ENCODE data around the gene ENAH.
"Not testable (repeated sequence)": the region's sequence is repeated elsewhere in the genome, so short reads cannot be mapped to it uniquely, and the experiment has no call there.

Gene ENAH

GRCh38 chr1:225674381-225674780 lies 21.5 kb upstream of the ENAH start:
- no peak for DNase-seq

DNA sequence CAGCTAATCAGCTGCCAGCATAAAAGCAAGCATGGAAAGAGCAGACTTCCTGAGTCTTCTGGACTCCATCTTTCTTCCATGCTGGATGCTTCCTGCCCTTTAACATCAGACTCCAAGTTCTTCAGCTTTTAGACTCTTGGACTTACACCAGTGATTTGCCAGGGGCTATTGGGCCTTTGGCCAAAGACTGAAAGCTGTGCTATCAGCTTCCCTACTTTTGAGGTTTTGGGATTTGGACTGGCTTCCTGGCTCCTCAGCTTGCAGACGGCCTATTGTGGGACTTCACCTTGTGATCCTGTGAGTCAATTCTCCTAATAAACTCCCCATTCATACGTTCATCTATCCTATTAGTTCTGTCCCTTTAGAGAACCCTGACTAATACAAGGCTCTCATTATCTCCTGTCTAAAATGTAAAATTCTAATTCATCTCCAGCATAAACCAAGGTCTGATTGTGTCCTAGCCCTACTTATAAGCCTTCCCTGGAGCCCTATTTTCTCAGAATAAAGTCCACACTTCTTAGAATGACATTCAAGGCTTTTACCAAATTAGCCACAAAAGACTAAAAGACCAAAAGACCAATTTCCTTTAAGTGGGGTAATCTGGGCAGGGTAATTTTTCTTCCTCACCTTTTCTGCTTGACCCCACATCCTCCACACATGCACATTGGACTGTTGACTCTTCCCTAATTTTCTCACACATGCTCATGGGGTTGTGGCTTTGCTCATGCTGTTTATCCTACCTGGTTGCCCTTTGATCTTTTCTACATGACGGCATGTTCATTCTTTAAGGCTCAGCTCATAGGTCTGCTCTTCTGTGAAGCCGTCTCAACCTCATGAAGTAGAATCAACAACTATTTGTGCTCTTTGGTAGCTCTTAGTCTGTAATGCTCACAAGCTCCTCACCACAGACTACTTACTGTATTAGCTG lies 18.1 kb upstream of the ENAH start:
- no peak for DNase-seq

GRCh38 chr1:225670356-225670755 lies 17.4 kb upstream of the ENAH start:
- DNase-seq, result no peak

DNA sequence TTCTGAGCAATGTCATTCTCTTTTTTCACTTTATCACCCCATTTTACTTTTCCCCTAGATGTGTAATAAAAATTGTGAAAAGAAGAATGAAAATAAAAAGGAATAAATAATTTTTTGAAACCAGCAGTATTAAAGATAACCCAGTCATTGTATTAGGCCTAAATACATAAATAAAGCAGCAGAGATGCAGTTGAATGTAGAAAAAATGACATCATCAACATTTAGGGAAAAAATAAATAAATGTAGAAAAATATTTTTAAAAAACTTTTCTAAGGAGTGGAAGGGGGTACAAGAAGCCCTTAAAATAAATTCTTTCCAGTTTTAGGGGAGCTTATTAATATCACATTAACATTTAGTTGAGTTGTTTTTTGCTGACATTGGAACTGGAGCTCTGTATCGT lies 15.3 kb upstream of the ENAH start:
- DNase-seq, result no peak

GRCh38 chr1:225667362-225667761 lies 14.4 kb upstream of the ENAH start:
- DNase-seq, result no peak

DNA sequence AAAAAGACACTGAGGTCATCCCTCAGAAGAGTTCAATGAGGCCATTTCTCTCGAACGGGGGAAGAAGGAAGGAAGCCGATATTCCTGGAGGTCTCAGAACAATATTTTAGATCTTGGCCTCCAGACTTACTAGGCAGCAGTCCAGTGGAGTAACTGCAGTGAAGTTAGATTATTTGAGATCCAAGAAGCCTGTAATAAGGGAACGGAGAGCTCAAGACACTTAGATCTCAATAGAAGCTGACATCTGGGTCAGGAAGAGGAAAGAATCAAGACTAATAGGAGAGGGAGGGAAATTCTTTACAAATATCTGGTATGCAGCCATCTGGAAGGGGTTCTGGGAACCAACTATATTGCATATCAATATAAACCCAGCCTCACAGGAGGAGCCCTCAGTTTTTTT lies 13.6 kb upstream of the ENAH start:
- peak; percentile 82 for DNase-seq

GRCh38 chr1:225664762-225665161 lies 11.8 kb upstream of the ENAH start:
- DNase-seq, result no peak

DNA sequence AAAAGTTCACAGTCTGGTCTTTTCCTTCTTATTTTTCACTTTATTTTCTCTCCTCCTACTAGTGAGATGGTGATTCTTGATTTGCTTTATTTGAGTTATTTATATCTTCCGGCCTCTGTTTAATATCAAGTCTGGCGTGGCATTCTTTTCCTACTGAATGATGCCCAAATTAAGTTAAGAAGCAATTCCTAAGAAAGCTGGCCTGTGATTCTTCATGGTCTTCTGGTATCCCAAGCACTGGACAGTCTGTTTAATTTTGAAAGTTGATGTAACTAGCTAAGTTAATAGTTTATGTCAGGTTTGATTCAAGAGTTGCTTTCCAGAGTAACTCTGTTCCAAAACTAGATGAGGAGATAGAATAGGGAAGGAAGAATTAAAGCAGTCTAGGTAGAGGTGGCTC lies 9.2 kb upstream of the ENAH start:
- DNase-seq, result no peak

GRCh38 chr1:225660544-225660946 lies 7.6 kb upstream of the ENAH start:
- DNase-seq, result no peak

GRCh38 chr1:225658041-225658440 lies 5.1 kb upstream of the ENAH start:
- no peak for DNase-seq

GRCh38 chr1:225657462-225657989 lies 4.6 kb upstream of the ENAH start:
- DNase-seq, result no peak

- DNase-seq, result not testable (repeated sequence)
Measured at GRCh38 chr1:225656259-225656655, 3.3 kb upstream of the ENAH start.

DNA sequence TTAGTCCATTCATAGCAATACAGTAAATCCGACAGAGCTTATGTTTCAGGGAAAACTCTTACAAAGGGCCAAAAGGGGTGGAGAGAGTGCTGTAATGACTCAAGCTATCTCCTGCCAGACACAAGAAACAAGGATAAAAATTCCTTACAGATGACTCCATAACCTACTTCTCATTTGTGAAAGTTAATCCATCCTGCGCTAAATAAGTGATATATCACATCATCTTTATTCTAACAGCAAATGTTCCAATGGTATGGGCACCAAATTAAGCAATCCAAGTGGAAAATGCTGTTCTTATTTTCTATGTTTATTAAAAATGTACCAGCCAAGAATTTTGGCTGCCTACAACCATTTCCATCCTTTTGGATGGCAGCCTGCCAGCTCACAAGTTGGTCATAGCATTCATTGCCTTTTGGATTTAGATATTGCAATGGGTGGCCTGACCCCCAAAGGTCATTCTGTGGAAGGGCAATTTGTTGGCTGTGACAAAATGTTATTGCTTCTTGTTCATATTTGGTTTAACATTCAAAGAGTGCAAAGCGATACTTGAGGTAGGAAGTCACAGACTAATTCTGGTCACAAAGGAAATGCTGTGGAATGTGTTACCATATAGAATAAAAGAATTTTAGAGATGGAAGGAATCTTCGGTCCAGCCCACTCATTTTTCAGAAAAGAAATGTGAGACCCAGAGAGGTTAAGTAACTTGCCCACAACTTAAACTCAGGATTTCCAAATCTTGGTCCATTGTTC lies 2.8 kb upstream of the ENAH start:
- peak; percentile 81 for DNase-seq

DNA sequence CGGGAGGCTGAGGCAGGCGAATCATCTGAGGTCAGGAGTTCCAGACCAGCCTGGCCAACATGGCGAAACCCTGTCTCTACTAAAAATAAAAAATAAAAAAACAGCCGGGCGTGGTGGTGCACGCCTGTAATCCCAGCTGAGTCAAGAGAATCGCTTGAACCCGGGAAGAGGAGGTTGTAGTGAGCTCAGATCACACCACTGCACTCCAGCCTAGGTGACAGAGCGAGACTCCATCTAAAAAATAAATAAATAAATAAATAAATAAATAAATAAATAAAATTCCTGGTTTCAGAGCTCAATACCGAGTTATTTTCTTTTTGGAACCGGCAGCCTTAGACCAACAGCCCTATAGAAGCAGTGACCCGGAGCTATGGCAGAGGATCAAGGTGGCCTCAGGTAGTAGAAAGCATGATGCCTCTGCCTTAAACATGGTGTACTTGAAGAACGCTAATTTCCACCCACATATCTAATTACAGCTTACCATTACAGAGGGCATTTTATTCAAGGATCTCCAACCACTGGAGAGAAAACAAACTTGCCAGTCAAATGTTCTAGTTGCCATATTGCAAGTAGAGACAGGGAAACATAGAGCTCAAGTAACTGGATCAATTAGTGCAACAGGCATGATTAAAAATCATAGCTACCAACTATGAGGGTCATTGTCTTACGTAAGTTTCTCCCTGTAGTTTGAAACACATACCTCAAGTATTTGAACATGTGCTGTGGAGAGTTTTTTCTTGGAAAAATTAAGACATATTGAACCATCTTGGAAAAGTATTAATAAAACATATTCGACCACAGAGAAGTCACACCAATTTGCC lies 2.0 kb upstream of the ENAH start:
- no peak for DNase-seq

- no peak for DNase-seq
Measured at GRCh38 chr1:225654277-225654597, 1.3 kb upstream of the ENAH start.

GRCh38 chr1:225653463-225654276 lies 747 bp upstream of the ENAH start:
- peak; percentile 91 for DNase-seq

- peak; percentile 85 for DNase-seq
Measured at GRCh38 chr1:225651872-225652728, 823 bp downstream of the ENAH start.

- peak; percentile 70 for DNase-seq
Measured at GRCh38 chr1:225651376-225651871, 1.5 kb downstream of the ENAH start.

DNA sequence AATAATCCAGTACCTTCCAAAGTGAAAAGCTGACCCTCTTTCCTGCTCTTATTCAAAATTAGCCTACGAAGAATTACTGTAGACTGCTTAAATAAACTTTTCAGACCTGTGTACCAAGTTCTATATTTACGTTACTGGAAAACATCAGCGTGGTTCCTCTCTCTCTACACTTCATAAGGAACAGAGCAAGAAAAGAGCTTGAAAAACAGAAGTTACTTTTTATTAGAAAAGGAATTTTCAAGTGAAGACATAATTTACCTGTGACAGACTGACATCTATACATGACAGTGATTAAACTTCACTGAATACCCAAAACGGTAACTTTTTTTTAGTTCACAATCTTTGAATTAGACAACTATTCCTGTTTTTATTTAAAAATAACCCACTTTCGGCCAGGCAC lies 2.7 kb downstream of the ENAH start:
- DNase-seq, result no peak

DNA sequence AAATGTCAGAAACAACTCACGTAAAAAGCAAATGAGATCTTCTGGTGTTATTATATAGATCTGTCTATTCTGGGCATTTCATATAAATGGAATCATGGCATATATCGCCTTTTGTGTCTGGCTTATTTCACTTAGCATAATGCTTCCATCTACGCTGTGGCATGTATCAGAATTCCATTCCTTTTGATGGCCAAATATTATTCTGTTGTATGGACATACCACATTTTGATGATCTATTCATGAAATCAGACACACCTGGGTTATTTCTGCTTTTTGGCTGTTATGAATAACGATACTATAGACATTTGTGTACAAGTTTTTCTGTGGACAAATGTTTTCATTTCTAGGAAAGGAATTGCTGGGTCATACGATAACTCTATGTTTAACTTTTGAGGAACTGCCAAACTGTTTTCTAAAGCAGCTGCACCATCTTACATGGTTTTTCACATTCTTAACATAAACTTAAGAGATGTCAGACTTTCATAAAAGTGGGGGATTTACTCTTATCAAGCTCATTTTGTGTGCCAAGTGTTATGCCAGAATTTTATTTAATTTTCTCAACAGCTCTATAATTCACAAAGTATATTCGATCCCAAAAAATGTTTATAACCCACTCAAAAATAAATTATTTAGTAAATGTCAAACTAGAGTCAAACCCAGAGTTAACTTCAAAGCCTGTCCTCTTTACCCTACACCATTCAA lies 7.6 kb downstream of the ENAH start:
- DNase-seq, result no peak

Data from eye (tissue), 1 donor.